ENCODE data around the gene OPN3.

OPN3 gene

DNA sequence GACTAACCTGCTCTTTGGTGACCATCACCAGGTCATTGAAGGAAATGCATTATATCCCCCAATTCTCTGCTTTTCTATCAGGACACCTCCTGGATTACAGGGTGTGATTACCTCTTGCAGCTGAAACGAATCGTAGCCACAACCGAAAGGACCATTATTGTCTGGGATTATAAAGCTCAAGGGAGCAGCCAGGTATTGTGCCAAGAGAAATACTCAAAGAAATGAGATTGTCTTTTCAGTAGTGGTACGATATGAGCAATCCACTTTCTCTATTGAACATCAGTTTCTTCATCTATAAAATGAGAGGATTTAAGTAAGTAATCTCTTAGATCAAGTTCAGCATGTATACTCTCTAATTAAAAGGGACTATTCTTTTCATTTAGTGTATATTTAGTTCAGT, 39.2 kb upstream of the OPN3 start:
- H3K4me3 ChIP-seq (ENCODE audit: low read depth, low read length) = no peak overlapping the region
- TF ChIP-seq, protein P1, sequence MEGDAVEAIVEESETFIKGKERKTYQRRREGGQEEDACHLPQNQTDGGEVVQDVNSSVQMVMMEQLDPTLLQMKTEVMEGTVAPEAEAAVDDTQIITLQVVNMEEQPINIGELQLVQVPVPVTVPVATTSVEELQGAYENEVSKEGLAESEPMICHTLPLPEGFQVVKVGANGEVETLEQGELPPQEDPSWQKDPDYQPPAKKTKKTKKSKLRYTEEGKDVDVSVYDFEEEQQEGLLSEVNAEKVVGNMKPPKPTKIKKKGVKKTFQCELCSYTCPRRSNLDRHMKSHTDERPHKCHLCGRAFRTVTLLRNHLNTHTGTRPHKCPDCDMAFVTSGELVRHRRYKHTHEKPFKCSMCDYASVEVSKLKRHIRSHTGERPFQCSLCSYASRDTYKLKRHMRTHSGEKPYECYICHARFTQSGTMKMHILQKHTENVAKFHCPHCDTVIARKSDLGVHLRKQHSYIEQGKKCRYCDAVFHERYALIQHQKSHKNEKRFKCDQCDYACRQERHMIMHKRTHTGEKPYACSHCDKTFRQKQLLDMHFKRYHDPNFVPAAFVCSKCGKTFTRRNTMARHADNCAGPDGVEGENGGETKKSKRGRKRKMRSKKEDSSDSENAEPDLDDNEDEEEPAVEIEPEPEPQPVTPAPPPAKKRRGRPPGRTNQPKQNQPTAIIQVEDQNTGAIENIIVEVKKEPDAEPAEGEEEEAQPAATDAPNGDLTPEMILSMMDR (IDR thresholded peaks at IDR 0.05; ENCODE audit: insufficient read depth, low read depth, low read length, missing control alignments) = no peak
- DNase-seq (ENCODE audit: low read depth) = no peak

DNA sequence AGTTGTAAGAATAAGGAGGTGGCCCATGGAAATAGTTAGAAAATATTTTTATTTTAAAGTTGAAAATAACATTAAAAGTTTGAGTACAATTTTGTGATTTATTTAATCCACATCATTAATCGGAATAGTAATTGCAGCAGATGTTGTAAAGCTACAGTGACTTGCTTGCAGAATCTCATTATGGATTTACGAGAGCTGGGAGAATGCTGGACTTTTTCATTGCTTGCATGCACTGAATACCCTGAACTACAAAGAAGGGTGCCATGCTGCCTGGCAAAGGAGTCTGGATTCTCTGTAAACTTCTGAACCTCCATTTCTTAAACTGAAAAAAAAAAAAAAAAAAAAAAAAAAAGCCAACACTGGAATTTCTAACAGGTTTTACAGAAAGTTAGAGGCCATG, 38.4 kb upstream of the OPN3 start:
- TF ChIP-seq, protein P1 (IDR thresholded peaks at IDR 0.05; ENCODE audit: insufficient read depth, low read depth, low read length, missing control alignments) = no peak
- no peak overlapping the region for H3K4me3 ChIP-seq (ENCODE audit: low read depth, low read length)
- no peak for DNase-seq (ENCODE audit: low read depth)

DNA sequence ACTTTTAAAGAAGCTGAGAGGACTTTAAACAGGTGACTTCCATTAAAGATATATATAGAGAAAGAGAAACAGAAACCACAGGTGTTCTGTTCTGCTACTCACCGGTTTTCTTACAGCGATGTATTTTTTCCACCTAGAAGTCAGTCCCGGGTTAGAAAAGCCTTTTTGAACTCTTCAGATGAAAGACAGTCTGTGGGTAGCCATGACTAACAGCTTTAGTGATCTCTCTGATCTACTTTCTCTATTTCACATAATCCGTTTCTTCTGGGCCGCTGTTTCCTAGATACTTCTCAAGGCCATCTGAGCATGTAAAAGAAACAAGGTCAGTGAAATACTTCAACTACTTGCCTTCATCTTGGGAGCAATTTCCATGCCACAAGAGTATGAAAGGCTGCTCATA, 37.0 kb upstream of the OPN3 start:
- TF ChIP-seq, protein P1 (IDR thresholded peaks at IDR 0.05; ENCODE audit: insufficient read depth, low read depth, low read length, missing control alignments) = no peak
- peak; percentile 63 for DNase-seq (ENCODE audit: low read depth)
- peak overlapping the region; percentile 7; the same call in 1 of the 2 replicates for H3K4me3 ChIP-seq (ENCODE audit: low read depth, low read length)

DNA sequence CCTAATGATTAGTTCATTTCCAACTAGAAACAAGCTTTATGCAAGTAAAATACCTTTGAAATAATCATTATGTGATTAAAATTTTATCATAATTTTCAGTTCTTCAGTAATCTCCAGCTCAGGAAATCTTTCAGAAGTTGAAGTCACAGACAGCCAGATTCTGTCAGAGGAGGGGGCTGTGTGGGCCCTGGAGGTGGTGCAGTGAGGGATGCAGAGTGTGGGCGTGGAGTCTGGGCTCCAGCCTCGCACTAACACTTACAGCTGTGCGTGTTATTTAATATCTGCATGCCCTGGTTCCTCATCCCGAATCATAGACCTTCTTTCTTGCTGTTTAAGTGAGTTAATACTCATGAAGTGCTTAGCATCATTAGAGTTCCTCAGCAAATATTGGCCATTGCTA, 35.8 kb upstream of the OPN3 start:
- TF ChIP-seq, protein P1 (IDR thresholded peaks at IDR 0.05; ENCODE audit: insufficient read depth, low read depth, low read length, missing control alignments) = no peak
- no peak for DNase-seq (ENCODE audit: low read depth)
- no peak overlapping the region for H3K4me3 ChIP-seq (ENCODE audit: low read depth, low read length)

DNA sequence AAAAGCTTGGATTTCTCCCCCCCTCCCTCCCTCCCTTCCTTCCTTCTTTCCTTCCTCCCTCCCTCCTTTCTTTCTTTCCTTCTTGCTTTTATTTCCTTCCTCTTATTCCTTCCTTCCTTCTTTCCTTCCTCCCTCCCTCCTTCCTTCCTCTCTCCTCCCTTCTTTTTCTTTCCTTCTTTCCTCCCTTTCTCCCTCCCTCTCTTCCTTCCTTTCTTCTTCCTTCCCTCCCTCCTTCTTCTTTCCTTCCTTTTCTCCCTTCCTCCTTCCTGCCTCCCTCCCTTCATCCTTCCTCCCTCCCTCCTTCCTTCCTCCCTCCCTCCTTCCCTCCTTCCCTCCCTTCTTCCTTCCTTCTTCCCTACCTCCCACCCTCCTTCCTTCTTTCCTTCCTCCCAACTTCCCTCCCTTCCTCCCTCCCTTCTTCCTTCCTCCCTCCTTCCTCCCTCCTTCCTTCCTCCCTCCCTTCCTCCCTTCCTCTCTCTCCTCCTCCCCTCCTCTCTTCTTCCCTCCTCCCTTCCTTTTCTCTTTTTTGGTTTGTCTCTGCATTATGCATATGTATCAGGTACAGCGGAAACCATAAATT, 34.7 kb upstream of the OPN3 start:
- H3K4me3 ChIP-seq (ENCODE audit: low read depth, low read length) = no peak overlapping the region
- DNase-seq (ENCODE audit: low read depth) = no peak
- TF ChIP-seq, protein P1 (IDR thresholded peaks at IDR 0.05; ENCODE audit: insufficient read depth, low read depth, low read length, missing control alignments) = no peak

DNA sequence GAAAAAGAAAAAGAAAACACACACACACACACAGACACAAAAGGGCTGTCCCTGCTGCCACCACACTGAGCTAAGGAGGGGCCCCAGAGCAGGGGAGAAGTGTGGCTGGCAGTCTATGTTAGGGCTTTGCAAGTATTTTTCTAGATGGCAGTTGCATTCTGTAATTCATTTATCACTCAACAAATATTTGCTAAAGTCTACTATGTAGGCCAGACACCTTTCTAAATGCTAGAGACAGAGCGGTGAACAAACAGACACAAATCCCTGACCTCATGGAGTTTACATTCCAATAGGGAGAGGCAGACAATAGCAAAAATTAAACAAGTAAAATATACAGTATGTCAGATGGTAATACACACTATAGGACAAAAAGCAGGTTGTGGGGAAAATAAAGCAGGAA, 32.1 kb upstream of the OPN3 start:
- TF ChIP-seq, protein P1 (IDR thresholded peaks at IDR 0.05; ENCODE audit: insufficient read depth, low read depth, low read length, missing control alignments) = no peak
- no peak overlapping the region for H3K4me3 ChIP-seq (ENCODE audit: low read depth, low read length)
- no peak for DNase-seq (ENCODE audit: low read depth)

DNA sequence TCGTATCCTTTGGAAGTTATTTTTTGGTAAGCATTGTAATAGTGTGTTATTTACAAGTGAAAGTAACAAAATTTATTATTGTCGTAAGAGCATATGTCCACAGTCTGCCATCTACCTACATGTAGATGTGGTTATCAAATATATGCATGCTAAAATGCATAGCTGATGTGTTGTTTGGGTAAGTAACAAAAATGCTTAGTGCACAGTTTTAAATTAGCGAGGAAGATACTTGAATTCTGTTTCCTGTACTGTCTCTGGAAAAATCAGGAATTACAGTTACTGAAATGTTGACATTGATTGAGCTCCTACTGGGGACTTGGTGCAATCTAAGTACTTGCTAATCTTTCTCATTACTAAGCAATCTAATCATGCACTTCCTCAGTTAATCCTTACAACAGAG, 26.2 kb upstream of the OPN3 start:
- no peak for DNase-seq (ENCODE audit: low read depth)
- TF ChIP-seq, protein P1 (IDR thresholded peaks at IDR 0.05; ENCODE audit: insufficient read depth, low read depth, low read length, missing control alignments) = no peak
- H3K4me3 ChIP-seq (ENCODE audit: low read depth, low read length) = no peak overlapping the region

Data from GM12865 (cell line).